ENCODE results near the gene POU3F2.

The POU3F2 gene

GRCh38 chr6:98844244-98845210, 10.2 kb downstream of the POU3F2 start:
- DNase-seq (ENCODE audit: low read depth), result no peak

DNA sequence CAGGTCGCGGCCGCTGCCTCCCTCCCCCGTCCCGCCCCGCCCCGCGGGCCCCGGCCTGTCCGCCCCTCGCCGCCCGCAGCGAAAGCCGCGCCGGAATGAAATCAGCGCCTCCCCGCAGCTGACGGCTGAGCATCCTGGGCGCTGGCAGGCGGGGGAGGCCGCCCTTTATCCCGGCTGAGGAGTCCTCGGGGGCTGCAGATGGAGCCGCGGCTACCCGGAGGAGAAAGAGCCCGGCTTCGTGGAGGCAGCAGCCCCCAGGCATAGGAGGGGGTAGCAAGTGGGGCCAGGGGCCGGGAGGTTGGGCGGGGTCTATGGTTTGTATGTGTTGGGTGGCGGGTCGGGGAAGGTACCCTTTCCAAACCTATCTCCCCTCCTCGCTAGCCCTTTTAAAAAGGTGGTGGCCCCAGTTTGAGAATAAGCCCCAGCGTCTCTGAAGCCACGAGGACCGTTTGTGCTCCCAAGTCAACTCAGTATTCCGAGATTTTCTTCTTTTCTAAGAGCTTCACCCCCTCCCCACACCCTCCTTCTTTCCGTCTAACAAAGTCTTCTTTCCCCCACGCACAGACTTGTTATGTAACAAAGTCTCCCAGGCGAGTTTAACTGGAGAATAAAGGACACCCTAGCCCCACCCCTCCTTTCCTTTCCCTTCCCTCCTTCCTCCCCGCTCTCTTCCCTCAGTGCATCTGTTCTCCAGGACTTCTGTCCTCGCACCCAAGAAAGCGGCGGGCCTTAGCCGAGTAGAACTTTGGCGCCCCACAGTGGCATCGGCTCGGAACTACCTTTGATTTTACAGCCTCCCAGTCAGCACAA, 11.0 kb downstream of the POU3F2 start:
- DNase-seq (ENCODE audit: low read depth), result peak; percentile 66

DNA sequence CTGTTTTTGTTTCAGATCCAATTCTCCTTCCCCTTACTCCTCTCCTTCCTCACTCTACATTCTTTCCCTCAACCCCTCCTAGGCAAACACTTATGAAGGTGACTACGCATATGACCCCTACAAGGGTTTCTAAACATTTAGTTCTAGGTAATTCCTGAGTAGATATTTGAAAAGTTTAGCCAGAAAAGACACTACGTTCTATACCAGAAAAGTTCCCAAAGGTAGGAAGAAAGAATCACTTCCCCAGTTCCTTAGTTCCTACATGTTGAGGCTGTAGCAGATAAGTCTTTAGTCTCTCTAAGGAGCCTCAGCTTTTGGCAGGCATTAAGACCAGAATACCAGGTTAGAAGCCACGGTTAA, 11.6 kb downstream of the POU3F2 start:
- no peak for DNase-seq (ENCODE audit: low read depth)

DNA sequence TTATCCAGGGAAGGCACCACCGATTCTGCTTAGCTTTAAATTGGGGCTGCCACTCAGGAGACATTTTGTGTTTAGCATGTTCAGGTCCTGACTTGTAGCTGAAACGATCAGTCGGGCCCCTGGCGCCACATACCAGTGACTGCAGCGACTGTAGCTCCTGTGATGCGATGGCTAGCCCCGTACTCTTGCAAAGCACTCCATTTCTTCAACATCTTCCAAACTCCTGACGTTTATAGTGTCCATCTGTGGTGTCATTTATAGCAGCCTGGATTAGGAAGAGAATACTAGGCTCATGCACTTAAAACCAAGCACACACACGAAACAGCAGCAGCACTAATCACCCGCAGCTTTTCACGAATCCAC, 13.0 kb downstream of the POU3F2 start:
- no peak for DNase-seq (ENCODE audit: low read depth)

DNA sequence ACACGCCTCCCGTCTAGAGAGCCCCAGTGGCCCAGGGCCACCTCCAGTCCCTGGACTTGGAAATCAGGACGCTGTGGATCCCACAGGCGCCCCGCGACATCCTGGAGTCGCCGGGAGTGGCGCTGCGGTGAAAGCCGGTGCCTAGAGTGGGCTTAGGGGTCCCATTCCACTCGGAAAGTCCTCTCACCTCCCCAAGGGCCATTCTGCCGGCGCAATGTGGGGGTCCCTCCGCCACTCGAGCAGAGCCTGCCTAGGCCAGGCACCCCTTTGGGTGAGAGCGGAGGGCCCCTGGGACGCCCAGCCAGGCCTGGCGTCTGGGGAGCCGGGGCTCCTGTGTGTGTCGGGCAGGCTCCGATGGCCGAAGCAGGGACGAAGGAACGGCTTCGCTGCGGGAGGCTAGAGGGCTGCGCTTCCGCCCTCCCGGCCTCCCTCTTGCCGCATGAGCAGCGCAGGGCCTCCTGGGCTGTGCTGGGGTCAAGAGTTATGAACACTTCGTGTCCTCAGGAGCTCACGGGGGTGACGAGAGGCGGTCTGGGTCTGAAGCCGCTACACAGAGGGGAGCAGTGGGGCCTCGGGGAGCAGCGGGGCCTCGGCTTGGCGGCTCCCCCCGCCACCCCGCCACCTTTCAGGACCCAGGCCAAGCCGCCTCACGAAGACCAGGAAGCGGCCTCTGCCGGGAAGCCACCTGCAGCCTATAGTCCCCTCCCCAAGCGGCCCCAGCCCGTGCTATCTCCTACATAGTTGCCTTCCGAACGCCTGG, 13.6 kb downstream of the POU3F2 start:
- DNase-seq (ENCODE audit: low read depth), result no peak

DNA sequence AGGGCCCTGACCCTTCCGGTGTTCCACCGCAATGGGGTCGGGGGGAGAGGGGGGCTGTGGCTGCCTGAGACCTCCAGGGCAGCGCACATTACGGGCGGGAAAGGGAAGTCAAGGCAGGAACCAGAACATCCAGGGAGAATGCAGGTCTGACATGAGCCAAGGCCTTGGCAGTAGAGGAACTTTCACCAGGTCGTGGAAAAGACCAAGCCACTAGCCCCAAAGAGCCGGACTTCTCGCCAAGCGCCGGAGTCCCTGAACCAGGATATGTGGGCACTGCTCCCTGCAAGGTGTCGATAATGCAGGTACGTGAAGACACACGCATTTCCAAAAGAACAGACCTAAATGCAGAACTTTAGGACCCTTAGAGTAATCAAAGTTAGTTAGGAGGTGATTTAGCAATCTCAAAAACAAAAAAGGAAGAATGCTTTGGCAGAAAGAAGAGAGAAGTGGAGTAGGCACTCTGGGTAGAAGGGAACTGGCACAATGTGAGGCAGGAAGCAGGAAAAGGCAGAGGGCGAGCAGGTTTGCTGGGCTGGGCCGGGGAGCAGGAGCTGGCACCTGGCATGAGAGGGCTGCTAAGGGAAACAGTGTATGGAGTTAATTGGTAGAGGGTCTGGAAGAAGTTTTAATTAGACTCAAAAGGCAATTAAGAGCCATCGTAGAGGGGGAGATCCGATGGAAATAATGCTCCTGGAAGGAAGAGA, 14.3 kb downstream of the POU3F2 start:
- no peak for DNase-seq (ENCODE audit: low read depth)

GRCh38 chr6:98864497-98864896, 30.1 kb downstream of the POU3F2 start:
- DNase-seq (ENCODE audit: low read depth), result no peak

DNA sequence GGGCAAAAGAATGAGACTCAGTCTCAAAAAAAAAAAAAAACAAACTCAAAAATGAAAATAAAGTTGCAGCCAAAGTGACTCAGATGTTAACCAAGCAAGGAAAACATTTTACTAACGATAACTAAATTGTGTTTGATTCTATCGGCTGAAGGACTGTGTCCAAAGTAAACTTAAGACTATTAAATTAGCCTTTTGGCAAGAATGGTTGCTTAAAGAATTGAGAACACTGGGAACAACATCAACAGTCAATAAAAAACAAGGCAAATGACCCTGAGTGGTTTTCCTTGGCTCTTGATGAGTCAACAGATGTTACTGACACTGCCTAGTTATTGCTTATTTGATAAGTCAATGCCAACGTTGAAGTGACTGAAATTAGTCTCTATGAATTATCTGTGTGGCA, 36.7 kb downstream of the POU3F2 start:
- DNase-seq (ENCODE audit: low read depth), result no peak

DNA sequence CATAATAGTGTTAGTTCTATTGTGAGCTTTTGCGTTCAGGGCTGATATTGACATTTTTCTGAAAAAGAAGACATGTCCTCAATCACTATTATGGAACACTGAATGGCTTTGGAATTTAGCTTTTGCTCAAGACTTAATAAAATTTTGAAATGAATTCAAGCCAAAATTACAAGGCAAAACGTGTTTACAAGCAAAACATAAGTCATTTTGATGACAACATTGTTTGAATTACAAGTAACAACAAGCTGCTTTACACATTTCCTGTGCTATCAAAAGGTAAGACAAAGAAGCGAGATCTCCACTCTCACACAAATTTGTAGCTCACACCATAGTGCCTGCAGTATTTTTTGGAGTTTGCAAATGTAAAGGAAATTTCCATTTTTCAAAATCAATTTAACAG, 37.4 kb downstream of the POU3F2 start:
- DNase-seq (ENCODE audit: low read depth), result no peak

DNA sequence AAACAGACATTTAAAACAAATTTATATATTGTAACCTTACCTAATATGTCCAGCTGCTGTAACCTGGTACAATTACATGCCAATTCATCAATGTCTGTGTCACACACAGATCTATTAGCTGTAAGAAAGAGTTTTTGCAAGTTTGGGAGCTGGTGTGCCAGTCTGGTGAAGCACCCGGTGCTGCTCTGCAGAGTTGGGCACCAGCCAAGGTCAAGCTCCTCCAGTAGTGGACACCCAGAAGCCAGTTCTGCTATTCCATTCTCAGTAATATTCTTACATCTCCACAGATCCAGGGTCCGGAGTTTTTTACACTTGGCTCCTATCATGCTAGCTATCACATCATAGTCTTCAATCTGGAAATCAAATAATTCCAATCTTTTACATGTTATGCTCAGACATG, 41.0 kb downstream of the POU3F2 start:
- DNase-seq (ENCODE audit: low read depth), result no peak

- DNase-seq (ENCODE audit: low read depth), result no peak
Measured at GRCh38 chr6:98877250-98877649, 42.9 kb downstream of the POU3F2 start.

DNA sequence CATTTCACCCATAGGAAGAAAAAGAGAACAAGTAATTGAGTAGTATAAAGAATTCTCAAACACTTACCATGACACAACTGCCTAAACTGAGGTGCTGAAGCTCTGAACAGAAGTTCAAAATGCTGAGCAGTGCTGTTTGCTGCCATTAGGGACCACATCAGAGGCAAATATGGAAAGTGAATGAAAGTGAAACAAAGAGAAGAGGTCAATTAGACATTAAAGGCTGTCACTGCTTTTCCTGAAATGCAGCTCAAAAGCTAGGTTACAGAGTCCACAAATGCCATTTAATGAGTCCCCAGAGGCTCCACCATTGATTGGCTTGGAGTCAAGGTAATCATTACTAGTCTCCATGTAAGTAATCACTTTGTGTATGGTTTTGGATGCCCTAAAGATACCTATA, 46.1 kb downstream of the POU3F2 start:
- no peak for DNase-seq (ENCODE audit: low read depth)

DNA sequence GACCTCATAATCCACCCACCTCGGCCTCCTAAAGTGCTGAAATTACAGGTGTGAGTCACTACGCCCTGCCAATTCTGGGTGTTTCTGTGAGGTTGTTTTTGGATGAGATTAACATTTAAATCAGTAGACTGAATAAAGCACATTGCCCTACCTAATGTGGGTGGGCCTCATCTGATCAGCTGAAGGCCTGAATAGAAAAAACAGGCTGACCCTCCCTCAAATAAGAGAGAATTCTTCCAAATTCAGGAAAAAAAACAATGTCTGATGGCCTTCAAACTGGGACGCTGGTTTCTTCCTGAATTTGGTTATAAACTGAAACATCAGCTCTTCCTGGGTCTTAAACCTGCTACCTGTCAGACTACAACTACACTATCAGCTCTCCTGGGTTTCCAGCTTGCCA, 51.0 kb downstream of the POU3F2 start:
- DNase-seq (ENCODE audit: low read depth), result no peak

- no peak for DNase-seq (ENCODE audit: low read depth)
Measured at GRCh38 chr6:98887650-98888049, 53.3 kb downstream of the POU3F2 start.

All from activated T-cell treated with anti-CD3 and anti-CD28 coated beads for 48 hours (primary cell).